Renal cortex interstitium (tissue), 11 donors: Measurements from ENCODE around the gene RASSF6. TPM values are rescaled to one million over a fixed set of nuclear protein-coding genes. Genes with fewer than 3 reads are reported as not detected.
A peak's percentile ranks its signal among the peaks of the same experiment; 100 is the strongest.
"Not testable (repeated sequence)": the region's sequence is repeated elsewhere in the genome, so short reads cannot be mapped to it uniquely, and the experiment has no call there.

Source experiments
- DNase-seq, 11 donors: peaks; one replicate each; pipeline ENCODE4 v3.0.0-alpha.2; 2013; ENCODE audit warnings: low read depth in 9 of 11, low spot score in 4 of 11; ENCODE audit errors: extremely low read depth in 1 of 11
- polyA plus RNA-seq, 3 donors: library from polyadenylated mRNA; unstranded; fragments of 120-200 nt; gene quantifications; one replicate each; pipeline ENCODE4 v1.2.1, GENCODE V29; 2013; ENCODE audit not compliant: insufficient read length in 3 of 3

Gene RASSF6
- polyA plus RNA-seq, 3 donors: 4.7 to 9.2 (median 7.0) TPM

- no peak for DNase-seq
Observed at GRCh38 chr4:73589887-73590801, 30.1 kb downstream of the RASSF6 start.

DNA sequence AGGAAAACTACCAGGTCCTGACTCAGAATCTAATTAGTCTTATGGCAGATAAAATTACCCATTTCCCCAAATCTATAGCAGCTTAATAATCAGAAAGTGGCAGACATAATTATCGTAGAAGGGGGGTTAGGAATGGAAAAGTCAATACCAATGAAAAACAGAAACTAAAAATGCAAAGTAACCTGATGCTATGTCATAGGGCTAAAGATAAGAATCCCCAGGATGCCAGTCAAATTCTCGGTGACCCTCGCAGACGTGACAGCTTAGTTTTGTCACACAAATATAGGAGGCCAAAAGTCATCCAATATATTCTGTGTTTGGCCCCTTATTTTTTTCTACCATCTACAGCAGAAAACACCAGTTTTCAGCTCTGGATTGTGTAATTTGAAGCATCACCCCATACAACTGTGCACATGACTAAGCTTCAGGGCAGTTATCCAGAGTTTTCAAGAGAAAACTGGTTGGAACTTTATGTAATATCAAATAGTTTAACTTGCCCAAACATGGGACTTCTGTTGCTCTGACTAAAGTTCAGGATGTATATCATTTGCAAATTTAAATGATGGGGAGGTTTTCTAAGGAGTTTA, 30.9 kb downstream of the RASSF6 start:
- DNase-seq: no peak

DNA sequence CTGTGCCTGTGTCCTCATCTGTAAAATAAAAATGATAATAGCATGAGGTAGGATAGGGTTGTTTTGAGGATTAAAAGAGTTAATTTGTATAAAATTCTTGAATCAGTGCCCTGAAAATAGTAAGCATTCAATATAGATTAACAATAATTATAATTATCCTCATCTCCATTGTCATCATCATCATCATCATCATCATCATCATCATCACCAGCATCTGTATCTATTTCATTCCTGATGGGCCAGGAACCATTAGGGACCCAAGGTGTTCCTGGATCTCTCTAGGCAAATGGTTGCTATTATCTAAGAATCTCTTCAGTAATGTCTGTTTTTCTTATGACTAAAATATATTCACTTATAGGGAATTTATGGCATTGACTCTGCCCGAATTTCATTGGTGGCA, 31.6 kb downstream of the RASSF6 start:
- no peak for DNase-seq

GRCh38 chr4:73586666-73587065, 33.6 kb downstream of the RASSF6 start:
- no peak for DNase-seq

- no peak for DNase-seq
Observed at GRCh38 chr4:73586040-73586439, 34.2 kb downstream of the RASSF6 start.

- no peak for DNase-seq
Observed at GRCh38 chr4:73585345-73585744, 34.9 kb downstream of the RASSF6 start.

- DNase-seq: peak in 5 of 11 donors; percentile 13 to 54 (median 44)
Observed at GRCh38 chr4:73583666-73584065, 36.6 kb downstream of the RASSF6 start.

GRCh38 chr4:73577371-73577770, 42.9 kb downstream of the RASSF6 start:
- no peak for DNase-seq

DNA sequence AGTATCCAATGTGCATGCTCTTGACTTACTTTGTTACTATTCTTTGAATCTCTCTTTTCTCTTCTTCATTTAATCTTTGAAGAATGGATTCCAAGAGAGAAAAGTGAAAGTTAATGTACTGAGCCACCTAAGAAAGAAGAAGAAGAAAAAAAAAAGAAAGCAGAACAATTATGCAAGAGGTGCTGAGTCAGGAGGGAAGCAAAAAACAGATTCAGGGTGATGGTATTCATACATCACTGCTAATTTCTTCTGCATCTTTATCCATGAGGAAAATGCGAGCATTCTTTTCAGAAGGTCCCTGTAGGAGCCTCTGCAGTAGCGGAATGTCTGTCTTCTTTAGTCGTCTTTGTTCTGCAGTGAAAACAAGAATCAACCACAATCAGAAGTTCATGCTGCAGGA, 43.9 kb downstream of the RASSF6 start:
- no peak for DNase-seq

- no peak for DNase-seq
Observed at GRCh38 chr4:73575660-73576059, 44.6 kb downstream of the RASSF6 start.

DNA sequence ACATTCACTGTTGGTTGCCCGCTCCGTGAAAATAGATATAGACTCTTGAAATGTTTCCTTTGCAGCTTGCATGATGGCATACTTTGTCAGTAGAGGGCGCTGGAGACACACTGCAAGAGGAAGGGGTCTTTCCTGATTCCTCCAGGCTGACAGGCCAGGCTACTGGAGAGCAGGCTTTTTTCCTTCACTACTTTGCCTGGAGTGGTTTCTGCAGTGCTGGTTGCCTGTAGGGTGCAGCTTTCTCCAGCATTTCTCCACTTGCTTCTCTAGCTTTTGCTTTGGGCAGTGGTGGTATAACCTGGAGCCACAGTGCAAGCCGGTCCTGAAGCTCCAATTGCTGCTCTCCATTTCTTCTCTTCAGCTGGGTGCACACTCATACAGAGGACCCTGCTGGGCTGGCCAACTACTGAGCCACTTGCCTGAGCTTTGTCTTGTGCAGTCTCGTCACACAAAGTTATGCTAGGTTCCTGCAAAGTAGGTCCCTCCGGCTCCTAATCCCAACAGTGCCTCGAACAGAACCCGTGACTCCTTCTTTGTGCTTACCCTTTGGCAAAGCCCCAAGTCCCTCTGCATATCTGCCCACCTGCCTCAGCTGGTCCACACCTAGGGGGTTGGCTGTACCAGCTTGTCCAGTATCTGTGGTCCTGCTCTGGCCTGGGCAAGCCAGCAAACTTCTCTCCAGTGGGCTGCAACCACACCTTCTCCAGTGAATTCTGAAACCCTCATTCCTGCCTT, 46.3 kb downstream of the RASSF6 start:
- DNase-seq: peak; percentile 53 to 80 (median 71)

DNA sequence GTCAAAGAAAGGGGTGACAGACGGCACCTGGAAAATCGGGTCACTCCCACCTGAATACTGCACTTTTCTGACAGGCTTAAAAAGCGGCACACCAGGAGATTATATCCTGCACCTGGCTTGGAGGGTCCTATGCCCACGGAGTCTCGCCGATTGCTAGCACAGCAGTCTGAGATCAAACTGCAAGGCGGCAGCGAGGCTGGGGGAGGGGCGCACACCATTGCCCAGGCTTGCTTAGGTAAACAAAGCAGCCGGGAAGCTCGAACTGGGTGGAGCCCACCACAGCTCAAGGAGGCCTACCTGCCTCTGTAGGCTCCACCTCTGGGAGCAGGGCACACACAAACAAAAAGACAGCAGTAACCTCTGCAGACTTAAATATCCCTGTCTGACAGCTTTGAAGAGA, 69.4 kb downstream of the RASSF6 start:
- not testable (repeated sequence) for DNase-seq

DNA sequence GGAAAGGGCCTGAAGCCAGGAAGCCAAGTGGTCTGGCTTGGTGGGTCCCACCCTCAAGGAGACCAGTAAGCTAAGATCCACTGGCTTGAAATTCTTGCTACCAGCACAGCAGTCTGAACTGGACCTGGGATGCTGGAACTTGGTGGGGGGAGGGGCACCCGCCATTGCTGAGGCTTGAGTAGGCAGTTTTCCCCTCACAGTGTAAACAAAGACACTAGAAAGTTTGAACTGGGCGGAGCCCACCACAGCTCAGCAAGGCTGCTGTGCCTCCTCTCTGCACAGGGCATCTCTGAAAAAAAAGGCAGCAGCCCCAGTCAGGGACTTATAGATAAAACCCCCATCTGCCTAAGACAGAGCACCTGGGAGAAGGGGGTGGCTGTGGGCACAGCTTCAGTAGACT, 75.6 kb downstream of the RASSF6 start:
- no peak for DNase-seq

DNA sequence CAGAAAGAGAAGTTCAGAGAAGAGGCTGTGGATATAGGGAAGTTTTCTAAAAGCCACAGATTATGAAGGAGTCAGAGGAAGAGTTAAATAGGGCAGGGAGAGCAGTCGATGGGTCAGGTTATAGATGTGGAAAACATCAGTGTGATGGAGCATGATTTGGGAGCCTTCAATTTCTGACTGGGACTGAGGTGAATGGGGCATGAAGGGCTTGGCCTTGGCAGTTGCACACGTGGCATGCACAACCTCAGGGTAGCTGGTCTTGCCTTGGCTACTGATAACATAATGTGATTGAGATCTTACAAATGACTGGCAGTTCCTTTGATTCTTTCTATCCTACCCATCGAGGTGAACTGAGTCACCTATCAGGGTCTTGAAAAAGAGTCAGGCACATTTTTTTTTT, 79.0 kb downstream of the RASSF6 start:
- DNase-seq: no peak

GRCh38 chr4:73540826-73541225, 79.4 kb downstream of the RASSF6 start:
- DNase-seq: no peak

GRCh38 chr4:73539386-73539785, 80.8 kb downstream of the RASSF6 start:
- no peak for DNase-seq

GRCh38 chr4:73538162-73538561, 82.1 kb downstream of the RASSF6 start:
- DNase-seq: no peak

- DNase-seq: peak in 2 of 11 donors; percentile 2 to 7
Observed at GRCh38 chr4:73533515-73534422, 86.5 kb downstream of the RASSF6 start.

- no peak for DNase-seq
Observed at GRCh38 chr4:73528171-73528570, 92.1 kb downstream of the RASSF6 start.
